PC-9 (cell line): Measurements from ENCODE around the gene RFX4. TPM values are rescaled to one million over a fixed set of nuclear protein-coding genes. Genes with fewer than 3 reads are reported as not detected.
A peak's percentile ranks its signal among the peaks of the same experiment; 100 is the strongest.

Source experiments
- BruUV-seq: library from RNA; stranded (reverse); fragments of 400-500 nt; replicated peaks from 2 replicates; lab custom pipeline; 2021; lab: Mats Ljungman, UMichigan
- CTCF ChIA-PET: fragments of 300-600 bp; sonication (Branson Sonifier 250); formaldehyde crosslinking; loops from one replicate; lab custom pipeline; 2022; ENCODE audit warnings: antibody characterized with exemption; lab: Charles Lee
- POLR2A ChIA-PET: fragments of 300-600 bp; sonication (Branson Sonifier 250); formaldehyde crosslinking; loops from one replicate; lab custom pipeline; 2022; ENCODE audit warnings: antibody characterized with exemption; ENCODE audit not compliant: unreplicated experiment; lab: Charles Lee
- DNase-seq, 2 experiments: peaks; one replicate each; pipeline versions ENCODE4 v3.0.0 to v3.0.0-alpha.2; 2015 to 2022; ENCODE audit warnings: mixed read lengths in 1 of 2
- H2AFZ ChIP-seq: fragments of 200-600 bp; sonication (generic); 2 replicates; pipeline ENCODE4 v1.8.1; 2017; ENCODE audit warnings: antibody characterized with exemption
- H3F3A ChIP-seq: fragments of 200-600 bp; sonication (generic); 2 replicates; pipeline ENCODE4 v1.8.1; 2017; ENCODE audit warnings: antibody characterized with exemption, mild to moderate bottlenecking, low read depth; ENCODE audit not compliant: insufficient read depth
- H3K27ac ChIP-seq: fragments of 200-600 bp; sonication (generic); 2 replicates; pipeline ENCODE4 v1.6.1; 2016; ENCODE audit warnings: mixed run types
- H3K27me3 ChIP-seq: fragments of 200-600 bp; sonication (generic); 2 replicates; pipeline ENCODE4 v1.6.1; 2016; ENCODE audit warnings: low read depth, mixed run types; ENCODE audit not compliant: insufficient read depth
- H3K36me3 ChIP-seq: fragments of 200-600 bp; sonication (generic); 2 replicates; pipeline ENCODE4 v1.6.1; 2016; ENCODE audit warnings: low read depth, mixed run types
- H3K4me1 ChIP-seq: fragments of 200-600 bp; sonication (generic); replicated peaks from 2 replicates; pipeline ENCODE4 v1.6.1; 2016; ENCODE audit warnings: mixed run types; ENCODE audit not compliant: insufficient read depth
- H3K4me2 ChIP-seq: fragments of 200-600 bp; sonication (generic); 2 replicates; pipeline ENCODE4 v1.6.1; 2017; ENCODE audit warnings: mixed run types
- H3K4me3 ChIP-seq: fragments of 200-600 bp; sonication (generic); 2 replicates; pipeline ENCODE4 v1.6.1; 2016; ENCODE audit warnings: mixed run types
- H3K79me2 ChIP-seq: fragments of 200-600 bp; sonication (generic); 2 replicates; pipeline ENCODE4 v1.6.1; 2017; ENCODE audit warnings: low read depth, mixed run types
- H3K9me2 ChIP-seq: fragments of 200-600 bp; sonication (generic); 2 replicates; pipeline ENCODE4 v1.8.1; 2017; ENCODE audit warnings: mild to moderate bottlenecking; ENCODE audit not compliant: insufficient read depth
- H3K9me3 ChIP-seq: fragments of 200-600 bp; sonication (generic); 2 replicates; pipeline ENCODE4 v1.8.1; 2016; ENCODE audit warnings: low read depth; ENCODE audit not compliant: insufficient read depth
- H4K20me1 ChIP-seq: fragments of 200-600 bp; sonication (generic); 2 replicates; pipeline ENCODE4 v1.8.1; 2017; ENCODE audit not compliant: insufficient read depth
- EZH2 ChIP-seq: fragments of 200-600 bp; sonication (generic); IDR thresholded peaks from 2 replicates; pipeline ENCODE4 v1.8.0; 2017; ENCODE audit warnings: antibody characterized with exemption, low read depth
- intact Hi-C: fragments of 100-400 bp; cut with micrococcal nuclease; formaldehyde crosslinking; loops from one replicate; pipeline ENCODE4 v1.10.0; 2022; ENCODE audit not compliant: unreplicated experiment
- total RNA-seq: library from RNA; stranded (reverse); gene quantifications from 2 replicates; pipeline ENCODE4 v1.2.3, GENCODE V29; 2021
- TF ChIP-seq, protein P1 (sequence below): fragments of 200-600 bp; sonication (generic); conservative IDR thresholded peaks from 2 replicates; pipeline ENCODE4 v1.6.1; 2017; ENCODE audit warnings: mixed run types, antibody characterized with exemption, mild to moderate bottlenecking, moderate library complexity

Gene RFX4
- total RNA-seq, 1 experiment from 2014 or later = not detected

GRCh38 chr12:106767954-106768822, 185.4 kb downstream of the RFX4 start:
- no peaks in the 10 kb centered on the region for H3K79me2 ChIP-seq
- H4K20me1 ChIP-seq = no peaks in the 10 kb centered on the region
- no peaks in the 10 kb centered on the region for H3K36me3 ChIP-seq
- CTCF ChIA-PET = no interaction called here
- POLR2A ChIA-PET = no interaction called here
- no peak overlapping the region for H3K27ac ChIP-seq
- no peaks in the 10 kb centered on the region for H3K9me3 ChIP-seq
- intact Hi-C loops = no loop called here
- no peaks in the 10 kb centered on the region for H3K4me1 ChIP-seq
- no peak overlapping the region for H3K4me3 ChIP-seq
- peak; percentile 2 to 51 for DNase-seq
- no peak overlapping the region for H2AFZ ChIP-seq
- no peak overlapping the region for H3K4me2 ChIP-seq
- 0 out of 2 replicates have a peak, but pooled peaks cover 3% of the 10 kb centered on the region for H3K27me3 ChIP-seq
- BruUV-seq = no TSS peak
- no peaks in the 10 kb centered on the region for H3K9me2 ChIP-seq
- H3F3A ChIP-seq = no peaks in the 10 kb centered on the region
- TF ChIP-seq, protein P1, sequence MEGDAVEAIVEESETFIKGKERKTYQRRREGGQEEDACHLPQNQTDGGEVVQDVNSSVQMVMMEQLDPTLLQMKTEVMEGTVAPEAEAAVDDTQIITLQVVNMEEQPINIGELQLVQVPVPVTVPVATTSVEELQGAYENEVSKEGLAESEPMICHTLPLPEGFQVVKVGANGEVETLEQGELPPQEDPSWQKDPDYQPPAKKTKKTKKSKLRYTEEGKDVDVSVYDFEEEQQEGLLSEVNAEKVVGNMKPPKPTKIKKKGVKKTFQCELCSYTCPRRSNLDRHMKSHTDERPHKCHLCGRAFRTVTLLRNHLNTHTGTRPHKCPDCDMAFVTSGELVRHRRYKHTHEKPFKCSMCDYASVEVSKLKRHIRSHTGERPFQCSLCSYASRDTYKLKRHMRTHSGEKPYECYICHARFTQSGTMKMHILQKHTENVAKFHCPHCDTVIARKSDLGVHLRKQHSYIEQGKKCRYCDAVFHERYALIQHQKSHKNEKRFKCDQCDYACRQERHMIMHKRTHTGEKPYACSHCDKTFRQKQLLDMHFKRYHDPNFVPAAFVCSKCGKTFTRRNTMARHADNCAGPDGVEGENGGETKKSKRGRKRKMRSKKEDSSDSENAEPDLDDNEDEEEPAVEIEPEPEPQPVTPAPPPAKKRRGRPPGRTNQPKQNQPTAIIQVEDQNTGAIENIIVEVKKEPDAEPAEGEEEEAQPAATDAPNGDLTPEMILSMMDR = no peak
- TF ChIP-seq EZH2 = no peak

DNA sequence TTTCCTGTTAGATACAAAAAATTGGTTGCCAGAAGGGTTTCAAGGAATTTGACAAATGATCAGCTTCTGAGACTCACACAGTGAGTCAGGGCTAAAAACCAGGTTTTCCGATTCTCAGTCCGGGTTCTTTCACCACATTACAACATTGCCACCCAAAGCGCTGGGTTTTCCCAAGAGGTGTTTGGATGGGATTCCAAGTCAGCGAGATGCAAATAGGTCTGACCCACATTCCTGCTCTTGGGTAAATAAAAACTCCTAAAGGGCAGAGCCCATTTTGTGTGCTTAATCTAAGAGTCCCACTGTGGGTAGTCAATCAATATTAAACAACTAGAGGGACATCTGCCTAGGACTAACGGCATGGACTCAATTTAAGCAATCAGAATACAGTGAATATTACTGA, 186.3 kb downstream of the RFX4 start:
- Histone ChIP-seq H3K4me3 (no peak overlapping the region), H3K9me3 (no peaks in the 10 kb centered on the region), H3K4me2 (no peak overlapping the region), H2AFZ (no peak overlapping the region), H3K27me3 (0 out of 2 replicates have a peak, but pooled peaks cover 3% of the 10 kb centered on the region), H3K36me3 (no peaks in the 10 kb centered on the region), H3K79me2 (no peaks in the 10 kb centered on the region), H3K27ac (no peak overlapping the region), H3K4me1 (peaks cover 4% of the 10 kb centered on the region; the same call in 1 of the 2 replicates), H4K20me1 (no peaks in the 10 kb centered on the region), H3K9me2 (no peaks in the 10 kb centered on the region), H3F3A (no peaks in the 10 kb centered on the region)
- intact Hi-C loops = no loop called here
- BruUV-seq = no TSS peak
- DNase-seq = no peak
- TF ChIP-seq EZH2 = no peak
- TF ChIP-seq, protein P1 = no peak
- ChIA-PET CTCF (no interaction called here), POLR2A (no interaction called here)

DNA sequence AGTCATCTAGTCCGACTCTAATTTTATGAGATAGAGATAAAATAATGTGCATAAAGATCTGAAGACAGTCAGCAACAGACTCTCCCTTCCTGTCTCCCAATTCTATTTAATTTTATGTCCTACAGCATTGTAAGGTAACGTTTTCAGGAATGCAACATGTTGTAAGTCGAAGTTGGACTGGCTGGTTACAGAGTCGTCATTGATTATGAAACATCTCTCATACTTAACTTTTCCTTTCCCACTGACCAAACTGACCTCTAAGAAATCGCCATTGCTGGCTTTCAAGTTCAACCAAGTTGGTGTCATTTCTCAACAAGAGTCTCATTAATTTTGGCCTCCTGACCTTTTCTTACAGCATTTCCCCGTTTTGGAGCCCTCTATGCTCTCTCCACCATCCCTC, 186.7 kb downstream of the RFX4 start:
- TF ChIP-seq EZH2 = no peak
- TF ChIP-seq, protein P1 = no peak
- BruUV-seq = no TSS peak
- DNase-seq = no peak
- Histone ChIP-seq H2AFZ (no peak overlapping the region), H3K27ac (no peak overlapping the region), H3K4me3 (no peak overlapping the region), H3K4me1 (peaks cover 4% of the 10 kb centered on the region; the same call in 1 of the 2 replicates), H3K4me2 (no peak overlapping the region), H3K36me3 (no peaks in the 10 kb centered on the region), H3K9me3 (no peaks in the 10 kb centered on the region), H3F3A (no peaks in the 10 kb centered on the region), H3K79me2 (no peaks in the 10 kb centered on the region), H4K20me1 (no peaks in the 10 kb centered on the region), H3K9me2 (no peaks in the 10 kb centered on the region), H3K27me3 (0 out of 2 replicates have a peak, but pooled peaks cover 3% of the 10 kb centered on the region)
- ChIA-PET POLR2A (no interaction called here), CTCF (no interaction called here)
- intact Hi-C loops = no loop called here
